GM12891 (cell line): ENCODE data around the gene PTGR3.

Experiments used
- DNase-seq: peaks from one replicate; pipeline ENCODE4 v3.0.0; 2011; ENCODE audit warnings: low spot score; ENCODE audit not compliant: insufficient read length
- FAIRE-seq: peaks from 2 replicates; lab custom pipeline; 2011; peaks lifted over from hg19 to GRCh38; lab: Jason Lieb, UNC
- PAX5 ChIP-seq: IDR thresholded peaks from 2 replicates; pipeline ENCODE4 v1.6.1; 2011; ENCODE audit warnings: low read length, moderate library complexity, mild to moderate bottlenecking; ENCODE audit not compliant: insufficient read depth, severe bottlenecking
- POLR2A ChIP-seq: IDR thresholded peaks from 2 replicates; pipeline ENCODE4 v1.6.1; 2011; ENCODE audit warnings: low read depth, low read length, control low read depth
- POLR2AphosphoS5 ChIP-seq: IDR thresholded peaks from 2 replicates; pipeline ENCODE4 v1.6.1; 2011; ENCODE audit warnings: low read depth, low read length, control low read depth
- POU2F2 ChIP-seq: IDR thresholded peaks from 2 replicates; pipeline ENCODE4 v1.6.1; 2011; ENCODE audit warnings: low read depth, mild to moderate bottlenecking, control low read depth, low read length, moderate library complexity
- SPI1 ChIP-seq: IDR thresholded peaks from 2 replicates; pipeline ENCODE4 v1.6.1; 2011; ENCODE audit warnings: low read depth, low read length, control low read depth
- TAF1 ChIP-seq: IDR thresholded peaks from 2 replicates; pipeline ENCODE4 v1.6.1; 2011; ENCODE audit warnings: low read depth, low read length, control low read depth

Gene PTGR3

GRCh38 chr18:75160364-75160763 lies 48.6 kb downstream of the PTGR3 start:
- no peak for TF ChIP-seq POLR2AphosphoS5
- no peak for TF ChIP-seq POU2F2
- no peak for TF ChIP-seq PAX5
- no peak for TF ChIP-seq TAF1
- TF ChIP-seq POLR2A, result no peak
- TF ChIP-seq SPI1, result no peak
- DNase-seq (no peak), FAIRE-seq (no peak)

- FAIRE-seq (no peak), DNase-seq (no peak)
- TF ChIP-seq PAX5 (no peak), POU2F2 (no peak), SPI1 (no peak), TAF1 (no peak), POLR2A (no peak), POLR2AphosphoS5 (no peak)
Observed at GRCh38 chr18:75159646-75160356, 49.1 kb downstream of the PTGR3 start.

GRCh38 chr18:75159238-75159518 lies 49.8 kb downstream of the PTGR3 start:
- FAIRE-seq, result no peak
- TF ChIP-seq POLR2A, result no peak
- TF ChIP-seq POU2F2, result no peak
- TF ChIP-seq SPI1, result no peak
- TF ChIP-seq TAF1, result no peak
- no peak for TF ChIP-seq POLR2AphosphoS5
- TF ChIP-seq PAX5, result no peak
- no peak for DNase-seq
